GM10266 (cell line): ENCODE data around the gene SLC12A7.

Experiments used
- DNase-seq: peaks from one replicate; pipeline ENCODE4 v3.0.0; 2012; ENCODE audit errors: extremely low spot score
- TF ChIP-seq, protein P1 (sequence below): IDR thresholded peaks from 2 replicates; pipeline ENCODE4 v1.5.1; 2012; ENCODE audit warnings: mild to moderate bottlenecking, low read depth; ENCODE audit not compliant: control insufficient read depth, insufficient read depth; ENCODE audit errors: missing control alignments

The SLC12A7 gene

DNA sequence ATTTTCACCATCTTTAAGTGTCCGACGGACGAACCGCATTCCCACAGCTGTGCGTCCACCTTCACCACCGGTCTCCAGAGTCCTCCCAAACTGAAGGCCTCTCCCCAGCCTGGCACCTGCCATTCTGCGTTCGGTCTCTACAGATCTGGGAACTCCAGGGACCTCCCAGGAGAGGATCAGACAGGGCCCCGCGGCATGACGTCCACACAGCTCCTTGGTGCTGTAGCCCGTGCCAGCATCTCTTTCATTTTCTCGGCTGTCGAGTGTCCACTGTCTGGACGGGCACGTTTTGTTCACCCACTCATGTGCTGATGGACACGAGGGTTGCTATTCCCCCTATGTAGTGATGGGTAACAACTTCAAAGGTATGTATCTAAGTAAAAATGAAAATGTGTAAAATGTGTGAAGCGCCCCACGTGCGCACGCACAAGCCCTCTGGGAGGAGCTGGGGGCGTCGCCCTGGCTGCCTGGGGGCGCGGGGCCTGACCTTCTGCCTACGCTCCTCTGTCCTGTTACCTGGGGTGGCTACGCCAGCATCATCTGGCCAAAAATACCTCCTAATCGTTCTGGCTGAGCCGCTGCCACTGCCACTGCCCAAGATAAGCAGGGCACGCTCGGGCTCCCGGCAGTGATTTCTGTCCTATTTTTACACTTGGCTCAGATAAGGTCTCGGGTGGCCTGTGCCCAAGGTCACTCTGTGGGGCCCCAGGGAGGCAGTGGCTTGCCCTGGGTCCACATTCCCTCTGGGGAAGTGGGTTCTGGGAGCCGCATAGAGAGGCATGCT is 10.8 kb upstream of the SLC12A7 start:
- no peak for DNase-seq
- TF ChIP-seq, protein P1, sequence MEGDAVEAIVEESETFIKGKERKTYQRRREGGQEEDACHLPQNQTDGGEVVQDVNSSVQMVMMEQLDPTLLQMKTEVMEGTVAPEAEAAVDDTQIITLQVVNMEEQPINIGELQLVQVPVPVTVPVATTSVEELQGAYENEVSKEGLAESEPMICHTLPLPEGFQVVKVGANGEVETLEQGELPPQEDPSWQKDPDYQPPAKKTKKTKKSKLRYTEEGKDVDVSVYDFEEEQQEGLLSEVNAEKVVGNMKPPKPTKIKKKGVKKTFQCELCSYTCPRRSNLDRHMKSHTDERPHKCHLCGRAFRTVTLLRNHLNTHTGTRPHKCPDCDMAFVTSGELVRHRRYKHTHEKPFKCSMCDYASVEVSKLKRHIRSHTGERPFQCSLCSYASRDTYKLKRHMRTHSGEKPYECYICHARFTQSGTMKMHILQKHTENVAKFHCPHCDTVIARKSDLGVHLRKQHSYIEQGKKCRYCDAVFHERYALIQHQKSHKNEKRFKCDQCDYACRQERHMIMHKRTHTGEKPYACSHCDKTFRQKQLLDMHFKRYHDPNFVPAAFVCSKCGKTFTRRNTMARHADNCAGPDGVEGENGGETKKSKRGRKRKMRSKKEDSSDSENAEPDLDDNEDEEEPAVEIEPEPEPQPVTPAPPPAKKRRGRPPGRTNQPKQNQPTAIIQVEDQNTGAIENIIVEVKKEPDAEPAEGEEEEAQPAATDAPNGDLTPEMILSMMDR = no peak

DNA sequence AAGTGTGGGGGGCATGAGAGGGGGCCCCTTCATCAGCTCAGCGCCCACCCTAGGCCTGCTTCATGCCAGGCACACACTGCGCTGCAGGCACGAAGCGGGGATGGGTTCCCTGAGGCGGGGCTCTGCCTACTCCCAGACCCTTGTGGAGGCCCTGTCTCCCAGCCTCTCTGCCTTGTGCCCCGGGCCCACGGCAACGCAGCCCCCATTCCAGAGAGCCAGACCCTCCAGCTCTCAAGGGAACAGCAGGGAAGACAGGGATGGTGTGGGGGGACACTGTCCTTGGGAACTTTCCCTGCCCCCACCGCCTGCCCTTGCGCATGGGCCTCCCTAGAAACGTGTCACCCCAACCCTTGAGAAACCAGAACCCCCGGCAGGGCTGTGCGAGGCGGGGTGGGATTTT is 10.0 kb upstream of the SLC12A7 start:
- TF ChIP-seq, protein P1 = no peak
- DNase-seq = no peak

DNA sequence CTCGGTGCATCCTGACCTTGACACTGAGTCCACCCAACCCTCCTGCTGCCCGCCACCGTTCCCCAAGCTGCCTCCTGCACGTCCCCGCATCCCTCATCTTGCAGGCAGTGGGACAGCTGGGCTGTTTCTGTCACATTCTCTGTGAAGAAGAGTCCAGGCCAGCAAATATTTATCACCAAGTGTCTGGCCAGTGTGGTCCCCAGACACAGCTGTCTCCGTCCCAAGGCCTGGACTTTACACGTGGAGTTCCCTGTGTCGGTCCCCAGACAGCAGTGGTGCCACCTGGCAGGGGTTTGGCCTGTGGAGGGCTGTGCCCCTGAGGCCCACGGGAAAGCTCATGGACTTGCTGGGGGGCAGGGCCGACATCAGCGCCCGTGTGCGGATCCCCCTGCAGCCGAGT is 9.2 kb upstream of the SLC12A7 start:
- TF ChIP-seq, protein P1 = no peak
- DNase-seq = no peak

DNA sequence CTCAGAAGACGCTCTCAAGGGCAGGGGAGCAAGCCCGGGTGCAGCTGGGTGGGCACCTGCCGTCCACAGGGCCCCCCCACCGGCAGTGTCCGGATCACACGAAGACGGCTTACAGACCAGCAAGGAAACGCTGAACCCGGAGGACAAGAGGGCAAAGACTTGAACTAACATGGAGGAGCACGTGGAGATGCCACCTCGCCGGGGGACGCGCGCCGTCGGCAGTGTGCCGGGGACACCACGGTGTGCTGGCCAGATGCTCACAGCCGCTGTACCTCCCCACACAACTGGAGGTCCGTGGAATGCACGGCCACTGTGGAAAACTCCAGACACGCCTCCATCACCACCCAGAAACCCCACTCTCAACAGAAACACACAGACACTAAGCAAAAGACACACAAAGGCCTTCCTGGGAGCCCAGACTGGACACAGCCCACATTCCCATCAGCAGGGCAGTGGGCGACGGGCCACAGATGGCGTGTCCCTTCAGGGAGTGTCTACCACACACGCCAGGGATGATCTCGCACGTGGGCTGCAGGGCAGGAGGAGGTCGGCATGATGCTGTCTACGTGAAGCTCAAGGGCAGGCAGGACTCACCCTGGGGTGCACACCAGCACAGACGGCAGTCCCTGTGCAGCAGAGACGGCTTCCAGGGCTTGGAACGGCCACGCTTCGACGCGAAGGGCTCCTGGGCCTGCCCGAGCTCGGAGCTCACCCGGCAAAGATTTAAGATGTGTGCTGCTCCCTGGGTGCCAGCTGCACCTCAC is 8.6 kb upstream of the SLC12A7 start:
- TF ChIP-seq, protein P1 = no peak
- DNase-seq = no peak

DNA sequence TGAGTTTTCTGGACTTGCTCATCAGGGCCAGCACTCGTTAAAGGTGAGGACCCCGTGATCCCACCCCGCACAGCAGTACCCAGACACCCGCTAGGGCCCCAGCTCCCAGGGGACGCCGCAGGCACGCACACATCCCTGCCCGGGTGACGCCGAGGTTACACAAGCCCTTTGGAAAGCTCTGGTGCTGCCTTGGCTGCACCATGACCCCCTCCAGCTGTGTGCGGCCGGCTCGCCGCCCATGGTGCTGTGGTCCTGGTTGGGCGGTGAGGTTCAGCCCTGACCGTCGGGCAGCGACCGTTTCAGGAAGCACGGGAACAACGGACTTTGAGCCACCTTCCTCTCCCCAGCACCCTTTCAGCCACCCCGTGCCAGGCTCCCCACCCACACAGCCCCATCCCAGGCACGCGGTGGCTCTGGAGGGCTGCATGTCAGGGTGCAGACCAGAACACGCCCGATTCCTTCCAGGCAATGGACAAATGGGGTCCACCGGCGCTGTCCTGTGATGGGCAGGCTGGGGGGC is 7.5 kb upstream of the SLC12A7 start:
- no peak for DNase-seq
- TF ChIP-seq, protein P1 = no peak

DNA sequence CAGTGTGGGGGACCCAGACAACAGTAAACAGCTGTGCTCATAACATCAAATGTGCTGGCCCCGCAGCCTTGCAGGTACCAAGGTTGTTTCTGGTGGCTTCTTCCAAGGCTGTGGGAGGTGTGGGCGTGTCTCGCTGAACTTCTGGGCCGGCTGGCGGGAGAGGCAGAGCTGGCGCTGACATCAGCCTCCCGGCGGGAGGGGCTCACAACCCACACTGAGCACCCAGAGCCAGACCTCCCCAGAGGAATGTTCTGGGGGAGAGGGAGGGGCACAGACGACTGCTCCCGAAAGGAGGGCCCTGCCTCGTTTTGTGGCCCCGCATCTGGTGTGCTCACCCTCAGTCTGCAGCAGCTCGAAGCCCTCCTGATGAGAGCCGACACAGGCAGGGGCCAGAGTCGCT is 6.9 kb upstream of the SLC12A7 start:
- TF ChIP-seq, protein P1 = no peak
- DNase-seq = no peak
